GM12891 (cell line): ENCODE results near the gene GOLGA1.
"Not testable (repeated sequence)": the region's sequence is repeated elsewhere in the genome, so short reads cannot be mapped to it uniquely, and the experiment has no call there.

ENCODE experiments used
- POLR2A ChIP-seq: IDR thresholded peaks from 2 replicates; pipeline ENCODE4 v1.6.1; 2011; ENCODE audit warnings: low read depth, low read length, control low read depth
- POLR2AphosphoS5 ChIP-seq: IDR thresholded peaks from 2 replicates; pipeline ENCODE4 v1.6.1; 2011; ENCODE audit warnings: low read depth, low read length, control low read depth

DNA sequence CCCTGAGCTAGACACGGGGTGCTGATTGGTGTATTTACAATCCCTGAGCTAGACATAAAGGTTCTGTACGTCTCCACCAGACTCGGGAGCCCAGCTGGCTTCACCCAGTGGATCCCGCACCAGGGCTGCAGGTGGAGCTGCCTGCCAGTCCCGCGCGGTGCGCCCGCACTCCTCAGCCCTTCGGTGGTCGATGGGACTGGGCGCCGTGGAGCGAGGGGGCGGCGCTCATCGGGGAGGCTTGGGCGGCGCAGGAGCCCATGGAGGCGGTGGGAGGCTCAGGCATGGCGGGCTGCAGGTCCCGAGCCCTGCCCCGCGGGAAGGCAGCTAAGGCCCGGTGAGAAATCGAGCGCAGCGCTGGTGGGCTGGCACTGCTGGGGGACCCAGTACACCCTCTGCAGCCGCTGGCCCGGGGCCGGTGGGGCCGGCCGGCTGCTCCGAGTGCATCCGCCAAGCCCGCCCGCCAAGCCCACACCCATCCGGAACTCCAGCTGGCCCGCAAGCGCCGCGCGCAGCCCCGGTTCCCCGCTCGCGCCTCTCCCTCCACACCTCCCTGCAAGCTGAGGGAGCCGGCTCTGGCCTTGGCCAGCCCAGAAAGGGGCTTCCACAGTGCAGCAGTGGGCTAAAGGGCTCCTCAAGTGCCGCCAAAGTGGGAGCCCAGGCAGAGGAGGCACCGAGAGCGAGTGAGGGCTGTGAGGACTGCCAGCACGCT is 102.2 kb downstream of the GOLGA1 start:
- TF ChIP-seq POLR2A, POLR2AphosphoS5: not testable (repeated sequence)
